GM19023 (cell line): ENCODE measurements around the gene FAM25G.

Source experiments
- ATAC-seq: cut with Tn5 transposase; IDR thresholded peaks from one replicate; pipeline ENCODE4 v1.9.1; 2021; ENCODE audit warnings: mild to moderate bottlenecking, moderate library complexity; ENCODE audit not compliant: unreplicated experiment

Gene FAM25G

DNA sequence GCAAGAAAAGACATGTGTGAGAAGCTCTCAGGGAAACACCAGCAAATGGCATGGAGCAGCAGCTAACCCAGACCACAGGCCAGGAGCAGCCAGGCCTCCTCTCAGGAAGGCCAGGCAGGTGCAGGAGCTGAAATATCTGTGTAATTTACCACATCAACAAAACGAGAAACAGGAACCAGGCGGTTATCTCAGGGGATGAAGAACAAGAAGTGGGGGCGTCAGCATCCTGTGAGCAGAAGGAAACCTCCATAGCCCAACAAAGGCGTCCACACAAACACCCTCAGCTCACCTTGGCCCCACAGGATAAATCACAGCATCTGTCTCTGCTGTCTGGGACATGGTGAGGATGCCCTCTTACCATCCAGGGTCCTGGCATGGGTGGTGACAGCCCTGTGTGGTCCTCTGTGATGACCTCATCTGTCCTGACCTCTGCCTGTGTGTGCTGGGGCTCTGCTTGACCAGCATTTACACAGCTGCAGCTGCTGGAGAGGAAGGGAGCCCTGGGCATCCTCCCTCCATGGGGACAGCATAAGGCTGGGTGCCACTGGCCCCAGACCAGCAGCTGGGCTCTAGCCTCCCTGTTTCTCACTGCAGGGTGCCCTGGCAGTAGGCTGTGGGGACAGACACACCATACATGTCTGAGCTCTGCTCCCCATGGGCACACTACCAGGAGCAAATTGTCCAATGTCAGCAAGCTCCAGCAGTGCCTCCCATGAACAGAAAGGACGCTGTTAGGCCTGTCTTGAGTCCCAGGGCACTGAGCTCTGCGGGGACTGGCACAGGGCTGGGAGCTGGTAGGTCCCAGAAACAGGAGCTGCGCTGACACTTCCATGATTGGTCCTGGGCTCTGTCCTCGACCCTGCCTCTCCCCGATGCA is 42.2 kb downstream of the FAM25G start:
- no peak for ATAC-seq

DNA sequence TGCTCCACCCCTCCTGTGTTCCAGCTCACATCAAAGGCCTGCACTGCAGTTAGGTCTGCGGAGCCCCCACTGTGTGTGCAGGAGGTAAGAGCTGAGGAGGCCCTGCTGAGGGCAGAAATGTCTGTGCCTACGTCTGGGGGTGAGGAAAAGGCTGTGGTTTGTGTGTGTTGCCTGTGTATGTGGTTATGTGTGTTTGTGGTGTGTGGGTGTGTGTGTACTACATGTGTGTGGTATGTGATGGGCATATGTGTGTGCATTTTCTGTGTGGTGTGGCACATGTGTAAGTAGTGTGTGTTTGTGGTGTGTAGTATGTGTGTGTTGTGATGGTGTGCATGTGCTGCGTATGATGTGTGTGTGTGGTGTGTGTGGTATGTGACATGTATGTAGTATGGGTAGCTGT is 43.8 kb downstream of the FAM25G start:
- ATAC-seq, result no peak

DNA sequence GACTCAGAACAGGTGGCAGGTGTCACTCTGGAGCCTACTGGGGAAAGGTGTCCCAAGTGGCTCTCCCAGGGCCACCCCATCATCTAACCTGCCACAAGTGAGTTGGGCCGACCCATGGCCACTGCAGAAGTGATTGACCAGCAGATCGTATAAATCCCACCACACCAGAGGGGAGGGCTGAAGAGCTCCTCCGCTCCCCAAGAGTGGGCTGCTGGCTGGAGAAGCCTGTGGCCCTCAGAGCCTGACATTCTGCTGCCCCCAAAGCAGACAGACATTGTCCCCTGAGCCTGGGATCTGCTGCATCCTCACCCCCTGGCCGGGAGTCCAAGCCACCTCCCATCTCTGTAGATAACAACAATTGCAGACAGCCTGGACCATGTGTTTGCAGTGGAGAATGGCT is 44.3 kb downstream of the FAM25G start:
- ATAC-seq, result no peak

DNA sequence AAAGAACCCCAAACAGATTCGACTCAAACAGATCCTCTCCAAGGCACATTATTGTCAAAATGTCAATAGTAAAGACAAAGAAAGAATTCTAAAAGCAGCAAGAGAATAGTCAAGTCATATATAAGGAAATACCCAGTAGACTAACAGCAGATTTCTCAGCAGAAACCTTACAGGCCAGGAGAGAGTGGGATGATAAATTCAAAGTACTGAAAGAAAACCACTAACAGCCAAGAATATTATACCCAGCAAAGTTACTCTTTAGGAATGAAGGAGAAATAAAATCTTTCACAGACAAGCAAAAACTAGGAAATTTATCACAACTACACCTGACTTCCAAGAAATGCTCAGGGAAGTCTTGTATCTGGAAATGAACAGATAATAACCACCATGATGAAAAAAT is 45.8 kb downstream of the FAM25G start:
- ATAC-seq, result no peak

DNA sequence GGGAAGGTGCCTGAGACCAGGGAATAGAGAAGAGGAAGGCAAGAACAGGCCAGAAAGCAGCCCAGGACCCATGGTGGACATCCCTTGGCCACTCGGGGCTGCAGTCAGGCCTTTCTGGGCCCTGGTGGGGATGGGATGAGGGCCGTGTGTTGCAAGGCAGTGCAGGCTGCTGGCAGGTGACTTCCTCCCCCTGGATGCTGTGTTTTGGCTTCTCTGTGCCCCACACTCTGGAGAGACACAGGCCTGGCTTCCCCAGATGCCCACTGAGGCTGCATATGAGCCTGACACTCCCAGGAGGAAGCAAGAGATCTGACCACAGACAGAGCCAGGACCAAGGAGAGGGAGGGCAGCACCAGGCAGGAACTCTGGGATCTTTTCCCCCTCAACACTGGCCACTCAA is 47.5 kb downstream of the FAM25G start:
- no peak for ATAC-seq

DNA sequence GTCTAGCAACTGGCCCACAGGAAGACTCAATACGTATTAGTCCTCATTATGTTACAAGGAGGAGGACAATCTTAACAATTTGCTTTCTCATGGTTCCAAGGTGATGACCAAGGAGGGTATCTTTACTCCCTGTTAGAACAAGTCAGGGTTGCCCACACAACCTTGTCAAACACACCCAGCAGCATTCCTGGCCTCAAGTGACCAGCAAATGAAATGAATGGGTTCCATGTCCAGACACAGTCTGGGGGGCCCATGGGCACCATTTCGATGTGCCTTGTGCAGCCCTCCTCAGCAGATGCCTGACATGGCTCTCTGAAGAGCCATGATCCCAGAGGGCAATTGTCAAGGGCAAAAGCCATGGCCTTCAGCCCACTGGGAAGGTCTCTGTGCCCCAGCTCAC is 48.4 kb downstream of the FAM25G start:
- ATAC-seq, result no peak

DNA sequence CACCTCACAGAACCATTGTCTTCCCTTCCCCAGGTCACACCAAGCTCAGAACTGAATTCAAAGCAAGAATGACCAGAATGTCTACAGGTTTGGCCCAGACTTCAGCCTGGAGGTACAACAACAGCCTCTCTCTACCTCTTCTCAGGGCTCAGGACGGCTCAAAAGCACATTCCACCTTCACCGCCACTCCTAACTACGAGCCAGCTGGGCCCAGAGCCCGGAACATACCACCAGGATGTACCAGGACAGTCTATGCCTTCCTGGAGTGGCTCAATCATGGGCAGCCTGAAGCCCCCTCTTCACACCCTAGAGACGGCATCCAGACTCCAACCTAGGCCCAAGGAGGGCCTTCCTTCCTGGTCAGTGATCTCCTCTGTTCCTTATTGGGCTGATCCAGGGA is 49.1 kb downstream of the FAM25G start:
- no peak for ATAC-seq

DNA sequence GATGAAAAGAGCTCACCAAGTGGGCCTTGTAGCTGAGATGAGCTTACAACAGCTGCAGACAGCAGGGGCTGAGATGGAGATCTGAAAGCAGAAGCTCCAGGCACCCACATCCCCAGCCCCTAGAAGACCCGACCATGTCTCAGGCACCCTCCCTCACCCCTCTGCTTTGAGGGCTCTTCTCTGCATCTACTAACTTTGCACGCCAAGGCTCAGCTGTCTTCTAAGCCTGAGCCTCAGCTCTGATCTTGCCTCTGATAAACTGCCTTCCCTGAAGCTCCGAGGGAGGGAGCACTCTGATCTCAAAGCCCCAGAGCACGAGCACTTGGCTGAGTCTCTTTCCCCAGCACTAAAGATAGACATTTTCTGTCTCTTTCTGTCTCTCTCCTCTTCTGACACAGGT is 49.6 kb downstream of the FAM25G start:
- ATAC-seq, result no peak

DNA sequence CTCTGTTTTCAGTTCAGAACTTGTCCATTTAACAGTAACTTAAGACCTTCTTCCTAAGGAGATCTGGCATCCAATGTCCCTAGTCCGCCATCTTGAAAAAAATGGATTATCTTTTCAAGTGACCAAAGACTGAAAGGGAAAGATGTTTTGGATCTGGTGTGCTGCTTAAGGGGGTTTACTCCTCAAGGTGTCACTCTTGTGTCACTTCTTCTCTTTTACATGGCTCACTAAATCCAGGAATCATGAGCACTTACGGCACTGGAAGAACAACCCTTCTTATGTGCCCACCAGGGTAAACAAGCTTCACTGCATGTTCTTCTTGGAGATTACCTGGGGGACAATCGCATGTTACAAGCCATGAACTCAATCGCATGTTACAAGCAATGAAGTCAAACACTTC is 51.3 kb downstream of the FAM25G start:
- no peak for ATAC-seq

DNA sequence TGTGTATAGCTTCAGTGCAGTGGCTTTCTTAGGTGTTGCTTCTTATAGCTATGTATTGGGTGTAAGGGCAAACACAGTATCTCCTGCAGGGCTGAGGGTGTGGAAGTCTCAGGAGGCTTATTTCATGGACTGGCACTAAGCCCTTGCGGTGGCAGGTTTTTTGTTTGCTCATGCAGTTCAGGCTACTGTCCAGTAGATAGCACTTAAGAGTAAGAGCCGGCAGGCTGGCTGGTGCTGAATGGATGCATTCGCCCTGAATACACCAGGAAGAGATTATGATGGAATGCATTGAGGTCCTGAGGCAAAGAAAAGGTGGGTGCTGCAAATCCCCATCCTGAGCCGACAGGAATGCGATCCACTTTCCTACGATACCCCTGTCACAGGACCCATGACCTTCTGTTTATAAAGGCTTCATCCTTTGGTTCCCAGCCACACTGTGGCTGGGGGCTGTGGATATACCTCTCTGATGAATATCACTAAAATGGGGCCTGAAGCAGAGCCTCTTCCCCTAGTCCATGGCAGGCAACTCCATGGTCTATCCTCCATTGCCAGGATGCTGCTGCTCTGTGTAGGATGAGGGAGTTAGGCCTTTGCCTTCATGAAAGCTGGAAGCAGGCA is 52.5 kb downstream of the FAM25G start:
- no peak for ATAC-seq
